ENCODE measurements around the gene GMPR.

The GMPR gene

DNA sequence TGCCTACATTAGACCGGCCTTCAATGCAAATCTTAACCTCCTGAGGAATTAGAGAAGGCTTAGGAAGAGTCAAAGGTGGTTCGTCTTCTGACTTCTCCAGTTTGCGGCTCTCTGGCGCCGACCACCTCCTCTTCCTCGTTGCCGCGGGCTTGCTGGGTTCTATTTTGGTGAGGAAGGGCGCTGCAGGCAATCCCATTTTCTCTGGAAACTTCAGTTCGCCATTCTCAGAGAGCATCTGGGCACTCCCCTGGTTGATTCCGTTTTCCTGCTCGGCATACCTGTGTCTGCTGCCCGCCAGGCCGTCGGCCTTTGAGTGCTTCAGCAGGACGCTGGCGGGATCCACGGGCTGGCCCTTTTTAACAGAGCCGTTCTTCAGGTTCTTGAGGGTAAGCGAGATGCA lies 67.9 kb downstream of the GMPR start:
- DNase-seq = no peak

GRCh38 chr6:16311763-16312162 lies 73.4 kb downstream of the GMPR start:
- no peak for DNase-seq

DNA sequence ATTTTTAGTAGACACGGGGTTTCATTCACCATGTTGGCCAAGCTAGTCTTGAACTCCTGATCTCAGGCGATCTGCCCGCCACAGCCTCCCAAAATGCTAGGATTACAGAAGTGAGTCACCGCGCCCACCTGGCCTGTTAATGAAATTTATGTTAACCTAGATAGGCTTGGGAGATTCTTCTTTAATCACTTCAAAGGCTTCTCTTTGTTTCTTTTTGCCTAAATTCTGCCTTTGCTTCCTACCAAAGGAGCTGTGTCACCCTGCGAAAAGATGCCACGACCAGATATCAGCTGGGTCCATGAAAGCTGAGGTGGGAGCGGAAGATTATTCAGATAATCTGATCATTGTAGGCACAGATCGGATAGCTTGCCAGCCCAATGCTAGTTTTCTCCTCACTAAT lies 75.3 kb downstream of the GMPR start:
- no peak for DNase-seq

GRCh38 chr6:16314296-16314695 lies 75.9 kb downstream of the GMPR start:
- no peak for DNase-seq

DNA sequence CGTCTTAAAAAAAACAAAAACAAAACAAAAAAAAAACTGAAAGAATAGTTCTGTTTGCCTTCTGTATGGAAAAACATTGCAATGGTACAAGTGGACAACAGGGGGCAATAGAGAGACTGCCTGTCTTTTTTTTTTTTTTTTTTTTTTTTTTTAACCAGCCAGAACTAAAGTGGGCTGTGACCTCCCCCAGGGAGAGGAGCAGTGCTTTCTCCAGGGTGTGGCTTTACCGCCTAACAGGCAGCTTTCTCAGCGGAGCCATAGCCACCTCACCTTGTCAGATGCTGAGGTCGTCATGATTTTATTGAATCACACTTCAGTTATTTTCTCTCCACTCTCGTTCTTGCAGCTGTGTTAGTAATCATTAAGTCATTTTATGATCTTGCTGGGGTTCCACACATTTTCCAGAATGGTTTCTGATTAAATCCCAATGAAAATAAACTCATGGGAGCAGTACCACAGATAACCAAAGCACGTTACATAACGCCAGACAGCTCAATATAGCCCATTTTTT lies 78.4 kb downstream of the GMPR start:
- peak; percentile 54 for DNase-seq

DNA sequence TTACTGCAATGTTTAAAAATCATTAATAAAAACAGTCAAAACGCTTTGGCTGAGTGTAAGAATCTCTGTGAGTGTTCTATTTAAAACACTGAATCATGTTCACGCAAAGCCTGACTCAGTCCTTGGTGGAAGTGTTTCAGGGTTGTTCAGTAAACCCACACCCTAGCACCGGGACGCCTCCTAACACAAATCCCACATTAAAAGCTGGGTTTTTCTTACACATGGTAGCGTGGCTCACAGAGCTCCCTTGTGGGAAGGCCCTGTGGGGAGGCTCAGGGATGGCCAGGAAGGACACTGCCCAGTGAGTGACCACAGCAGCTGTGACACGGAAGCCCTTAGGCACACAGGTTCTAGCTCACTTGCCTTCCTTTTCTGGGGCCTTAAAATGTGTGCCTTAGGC lies 80.2 kb downstream of the GMPR start:
- DNase-seq = peak; percentile 60

- no peak for DNase-seq
These were observed 80.8 kb downstream of the GMPR start for GRCh38 chr6:16318953-16319720.

DNA sequence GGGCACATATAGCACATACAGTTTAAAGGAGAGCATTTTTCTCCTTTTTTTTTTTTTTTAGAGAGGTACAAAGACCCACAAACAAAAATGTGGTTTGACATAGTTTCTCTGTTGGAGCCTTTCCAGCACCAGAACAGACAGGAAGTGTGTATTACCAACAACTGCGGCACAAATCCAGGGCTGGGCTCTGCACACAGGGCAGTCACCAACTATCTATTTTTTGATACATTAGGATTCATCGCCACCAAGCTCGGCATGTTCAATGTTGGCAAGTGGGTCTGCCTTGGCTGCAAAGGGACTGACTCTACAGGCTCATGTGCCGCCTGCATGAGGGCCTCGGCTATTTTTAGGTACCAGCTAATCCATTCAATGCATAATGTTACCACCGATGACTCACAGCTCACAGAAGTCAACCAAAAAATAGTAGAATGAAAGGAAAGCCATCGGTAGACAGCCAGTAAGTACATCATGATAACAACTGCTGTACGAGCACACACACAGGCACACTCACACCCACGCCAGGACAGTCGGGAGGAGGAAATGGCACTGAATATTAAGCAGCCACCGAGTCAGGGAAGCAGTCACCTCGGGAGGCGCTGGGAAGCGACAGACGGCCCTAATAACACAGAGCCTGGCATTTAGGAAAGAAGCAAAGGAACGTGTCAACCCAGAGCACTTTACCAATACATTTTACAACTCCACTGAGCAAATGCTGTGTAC lies 81.6 kb downstream of the GMPR start:
- peak; percentile 67 for DNase-seq

- DNase-seq = no peak
These were observed 82.3 kb downstream of the GMPR start for GRCh38 chr6:16320533-16321340.

- no peak for DNase-seq
These were observed 82.9 kb downstream of the GMPR start for GRCh38 chr6:16321341-16321710.

DNA sequence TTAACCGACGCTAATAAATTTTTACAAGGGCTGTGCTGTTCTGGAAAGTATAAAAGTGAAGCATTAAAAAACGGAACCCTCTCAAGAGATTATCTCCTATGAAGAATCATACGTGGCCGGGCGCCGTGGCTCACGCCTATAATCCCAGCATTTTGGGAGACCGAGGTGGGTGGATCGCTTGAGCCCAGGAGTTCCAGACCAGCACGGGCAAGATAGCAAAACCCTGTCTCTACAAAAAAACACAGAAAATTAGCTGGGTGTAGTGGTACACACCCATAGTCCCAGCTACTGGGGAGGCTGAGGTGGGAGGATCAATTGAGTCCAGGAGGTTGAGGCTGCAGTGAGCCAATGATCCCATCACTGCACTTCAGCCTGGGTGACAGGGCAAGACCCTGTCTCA lies 83.4 kb downstream of the GMPR start:
- no peak for DNase-seq

DNA sequence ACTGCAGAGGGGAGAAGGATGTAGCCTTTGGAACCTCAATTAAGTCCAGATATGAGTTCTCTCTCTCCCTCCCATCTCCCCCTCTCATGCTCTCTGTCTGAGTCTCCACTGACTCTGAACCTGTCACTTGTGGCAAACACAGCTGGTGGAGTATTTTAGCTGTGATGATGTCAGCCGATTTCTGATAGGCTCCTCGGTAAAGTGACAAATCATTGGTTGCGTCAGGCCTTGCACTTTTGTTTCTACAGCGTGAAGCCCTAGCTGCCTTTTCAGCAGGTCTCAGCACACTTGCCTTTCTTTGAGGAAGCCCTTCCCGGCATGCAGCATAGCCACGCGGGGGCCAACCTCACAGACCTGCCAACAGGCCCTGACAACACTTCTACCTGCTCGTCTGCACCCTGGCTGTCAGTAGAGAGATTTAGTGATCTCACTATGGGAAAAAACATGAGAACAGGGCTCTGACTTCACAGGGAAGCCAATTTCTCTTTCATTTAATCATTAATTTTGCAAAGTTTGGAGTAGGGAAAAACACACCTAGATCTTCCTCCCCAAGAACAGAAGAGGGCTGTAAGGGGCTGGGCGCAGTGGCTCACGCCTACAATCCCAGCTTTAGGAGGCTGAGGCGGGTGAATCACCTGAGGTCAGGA lies 84.4 kb downstream of the GMPR start:
- peak; percentile 77 for DNase-seq

DNA sequence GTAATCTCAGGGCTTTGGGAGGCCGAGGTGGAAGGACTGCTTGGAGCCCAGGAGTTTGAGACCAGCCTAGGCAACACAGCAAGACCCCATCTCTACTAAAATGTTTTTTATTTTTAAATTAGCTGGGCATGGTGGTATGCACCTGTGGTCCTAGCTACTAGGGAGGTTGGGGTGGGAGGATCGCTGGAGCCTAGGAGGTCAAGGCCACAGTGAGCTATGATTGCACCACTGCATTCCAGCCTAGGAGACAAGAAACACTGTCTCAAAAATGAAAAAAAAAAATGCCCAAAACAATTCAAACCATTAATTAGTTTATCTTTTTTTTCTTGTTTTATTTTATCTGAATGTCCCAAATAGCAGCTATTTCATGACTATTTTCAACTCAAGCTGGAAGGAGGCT lies 85.8 kb downstream of the GMPR start:
- no peak for DNase-seq

GRCh38 chr6:16324606-16325225 lies 86.3 kb downstream of the GMPR start:
- DNase-seq = no peak

DNA sequence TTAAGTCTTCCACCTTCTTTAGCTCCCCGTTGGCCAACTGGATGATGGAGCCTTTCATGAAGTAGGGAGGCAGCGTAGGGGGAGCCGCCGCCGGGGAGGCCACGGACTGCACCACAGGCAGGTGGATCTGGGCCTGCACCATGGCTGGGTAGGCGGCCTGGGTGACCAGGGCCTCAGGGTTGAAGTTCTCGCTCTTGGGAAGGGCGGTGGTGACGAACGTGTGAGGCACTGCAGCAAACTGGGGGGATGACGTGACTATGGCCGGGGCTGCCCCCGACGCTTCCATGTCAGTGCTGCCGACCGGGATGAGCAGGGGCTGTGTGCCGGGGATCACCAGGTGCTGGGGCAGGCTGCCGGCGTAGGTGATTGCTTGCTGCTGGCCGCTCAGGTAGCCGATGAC lies 88.1 kb downstream of the GMPR start:
- no peak for DNase-seq

GRCh38 chr6:16326971-16327776 lies 88.8 kb downstream of the GMPR start:
- DNase-seq = no peak

- no peak for DNase-seq
These were observed 89.5 kb downstream of the GMPR start for GRCh38 chr6:16327777-16328325.

DNA sequence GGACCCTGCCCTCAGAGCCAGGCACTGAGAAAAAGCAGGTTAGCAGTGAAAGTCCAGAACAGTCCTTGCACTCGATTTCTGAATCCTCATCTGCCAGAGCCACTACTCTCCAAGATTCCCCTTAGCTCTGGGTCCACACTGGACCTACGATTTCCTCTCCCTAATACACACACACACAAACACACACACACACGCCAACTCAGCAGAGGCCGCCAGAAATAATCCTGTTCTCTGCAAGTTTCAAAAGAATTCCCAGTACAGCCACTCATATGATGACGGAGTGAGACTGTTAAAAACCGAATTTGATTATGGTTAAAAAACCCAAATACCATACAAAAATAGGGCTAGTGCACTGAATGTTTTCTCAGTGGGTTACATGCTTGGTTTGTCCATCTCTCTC lies 90.8 kb downstream of the GMPR start:
- no peak for DNase-seq

DNA sequence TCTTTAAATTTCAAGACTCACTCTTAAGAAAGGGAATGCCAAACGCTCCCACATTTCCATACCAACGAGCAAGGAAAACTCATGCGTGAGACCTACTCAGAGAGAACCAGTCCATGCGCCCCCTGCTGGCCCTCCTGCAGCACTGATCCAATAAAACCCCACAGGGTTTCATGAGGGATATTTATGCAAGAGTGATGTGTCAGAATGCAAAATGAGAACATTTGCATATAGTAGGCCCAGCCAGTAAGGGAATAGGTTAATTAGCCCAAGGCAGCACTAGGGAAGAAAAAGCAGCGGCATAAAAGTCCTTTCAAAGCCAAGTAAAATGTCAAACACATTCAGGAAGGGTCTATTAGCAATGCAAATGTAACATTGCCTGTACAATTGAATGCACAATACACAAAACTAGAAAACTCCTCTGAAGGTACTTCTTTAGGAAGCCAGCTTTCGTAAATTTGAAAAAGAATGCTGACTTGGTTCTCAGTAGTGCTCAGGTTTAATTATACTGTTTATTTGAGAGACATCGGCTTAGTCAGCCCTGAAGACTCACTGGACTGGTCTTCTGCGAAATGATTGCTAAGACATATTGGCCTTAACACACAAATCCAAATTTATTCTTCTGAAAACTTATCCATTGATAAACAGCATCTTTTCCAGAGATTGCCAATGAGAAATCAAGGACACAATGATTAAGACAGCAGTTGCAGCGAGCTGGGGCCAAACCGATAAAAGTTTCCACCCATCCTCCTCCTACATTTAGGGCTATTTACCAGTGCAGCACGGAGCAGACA lies 93.2 kb downstream of the GMPR start:
- DNase-seq = peak; percentile 80

- peak; percentile 89 for DNase-seq
These were observed 93.8 kb downstream of the GMPR start for GRCh38 chr6:16332175-16332542.

- no peak for DNase-seq
These were observed 95.2 kb downstream of the GMPR start for GRCh38 chr6:16333580-16333979.
